Measurements from ENCODE around the gene SLC39A10. TPM values are rescaled to one million over a fixed set of nuclear protein-coding genes. Genes with fewer than 3 reads are reported as not detected.

SLC39A10 gene
- total and polyA plus RNA-seq, 2 of the 4 experiments (the other 2 are of a cell fraction) = 17.6 to 64.7 TPM

DNA sequence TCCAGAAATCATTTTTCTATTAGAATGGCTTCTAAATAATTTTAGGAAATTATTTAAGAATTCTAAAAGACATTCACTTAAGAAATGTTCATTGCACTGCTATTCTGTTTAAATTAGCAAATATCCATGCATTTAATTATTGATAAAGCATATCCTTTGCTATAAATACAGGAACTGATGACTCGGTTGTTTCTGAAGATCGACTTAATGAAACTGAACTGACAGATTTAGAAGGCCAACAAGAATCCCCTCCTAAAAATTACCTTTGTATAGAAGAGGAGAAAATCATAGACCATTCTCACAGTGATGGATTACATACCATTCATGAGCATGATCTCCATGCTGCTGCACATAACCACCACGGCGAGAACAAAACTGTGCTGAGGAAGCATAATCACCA lies 59.4 kb downstream of the SLC39A10 start:
- Histone ChIP-seq H4K8ac (ENCODE audit: low read depth in 2 of 2, low read length in 2 of 2) (no peak overlapping the region), H3K4me2 (ENCODE audit: low read depth, low read length) (no peak overlapping the region), H4K91ac (ENCODE audit: insufficient read depth, low read depth, low read length) (no peak overlapping the region), H3K27ac (ENCODE audit: insufficient read depth, low read length) (no peak overlapping the region; the same call in 1 of the 2 replicates), H3K36me3 (ENCODE audit: control insufficient read depth, insufficient read depth, low read length) (peaks cover 17% of the 10 kb centered on the region), H4K5ac (ENCODE audit: low read depth, low read length) (peak overlapping the region; percentile 69), H3K56ac (ENCODE audit: extremely low read depth, insufficient read depth, low read length) (no peak overlapping the region), H3K27me3 (ENCODE audit: control insufficient read depth, insufficient read depth, low read length) (no peaks in the 10 kb centered on the region), H2BK5ac (ENCODE audit: low read depth, low read length, poor library complexity, severe bottlenecking) (no peak overlapping the region), H3K79me1 (ENCODE audit: low read depth in 1 of 2, low read length in 2 of 2) (peaks cover 13% of the 10 kb centered on the region in 2 experiments), H2AK5ac (ENCODE audit: low read depth, low read length) (no peak overlapping the region), H2BK20ac (ENCODE audit: low read depth, low read length) (no peak overlapping the region), H3K23ac (ENCODE audit: low read depth, low read length) (0 out of 2 replicates have a peak overlapping the region, but pooled peaks have one; percentile 40), H4K20me1 (ENCODE audit: insufficient read depth, low read length) (no peaks in the 10 kb centered on the region), H3K9ac (ENCODE audit: low read depth, low read length) (no peak overlapping the region), H3K9me1 (ENCODE audit: insufficient read depth, low read length) (peaks cover 3% of the 10 kb centered on the region; the same call in 1 of the 2 replicates), H2AFZ (replicated peaks; ENCODE audit: low read length, poor library complexity) (no peak overlapping the region), H3K4me3 (ENCODE audit: insufficient read depth, low read depth, low read length) (no peak overlapping the region), H3K18ac (ENCODE audit: low read depth, low read length) (no peak overlapping the region), H2BK120ac (ENCODE audit: low read depth, low read length) (no peak overlapping the region; the same call in 1 of the 2 replicates), H3K4me1 (ENCODE audit: control insufficient read depth, insufficient read depth, low read length) (peaks cover 3% of the 10 kb centered on the region; the same call in 1 of the 2 replicates), H3K4ac (ENCODE audit: low read depth, low read length) (no peak overlapping the region; the same call in 1 of the 2 replicates), H3K14ac (replicated peaks; ENCODE audit: low read depth, low read length) (no peak overlapping the region), H2BK15ac (ENCODE audit: low read depth, low read length) (no peak overlapping the region), H2AK9ac (replicated peaks; ENCODE audit: low read depth, low read length, poor library complexity) (no peak overlapping the region), H3K9me3 (ENCODE audit: control insufficient read depth, insufficient read depth, low read length) (no peaks in the 10 kb centered on the region)
- intact Hi-C loops (cut with micrococcal nuclease) (no loop called here), dilution Hi-C loops (cut with HindIII; ENCODE audit: low sequenced_read_pairs, unreplicated experiment) (no loop called here), in situ Hi-C loops (cut with MboI; ENCODE audit: low sequenced_read_pairs) (no loop called here)
- no TSS peak for BruUV-seq (replicated peaks)
- ATAC-seq (ENCODE audit: low read depth) (no peak), DNase-seq (no peak)
- ChIA-PET CTCF (no interaction called here), POLR2A (ENCODE audit: unreplicated experiment) (no interaction called here)
- TF ChIP-seq, protein P1, sequence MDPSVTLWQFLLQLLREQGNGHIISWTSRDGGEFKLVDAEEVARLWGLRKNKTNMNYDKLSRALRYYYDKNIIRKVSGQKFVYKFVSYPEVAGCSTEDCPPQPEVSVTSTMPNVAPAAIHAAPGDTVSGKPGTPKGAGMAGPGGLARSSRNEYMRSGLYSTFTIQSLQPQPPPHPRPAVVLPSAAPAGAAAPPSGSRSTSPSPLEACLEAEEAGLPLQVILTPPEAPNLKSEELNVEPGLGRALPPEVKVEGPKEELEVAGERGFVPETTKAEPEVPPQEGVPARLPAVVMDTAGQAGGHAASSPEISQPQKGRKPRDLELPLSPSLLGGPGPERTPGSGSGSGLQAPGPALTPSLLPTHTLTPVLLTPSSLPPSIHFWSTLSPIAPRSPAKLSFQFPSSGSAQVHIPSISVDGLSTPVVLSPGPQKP (IDR thresholded peaks at IDR 0.05; ENCODE audit: borderline replicate concordance, low read depth, low read length) = no peak
- TF ChIP-seq RAD21 (IDR thresholded peaks at IDR 0.05; ENCODE audit: low read length) = no peak
- TF ChIP-seq CTCF (conservative IDR thresholded peaks at IDR 0.05; ENCODE audit: low read depth, low read length) = no peak
- TF ChIP-seq MAFK (IDR thresholded peaks at IDR 0.05; ENCODE audit: low read depth, low read length) = peak; percentile 54; the same call in 1 of the 2 replicates
- no peak for TF ChIP-seq MAZ (IDR thresholded peaks at IDR 0.05; ENCODE audit: borderline replicate concordance, low read depth, low read length)
- TF ChIP-seq SMC3 (IDR thresholded peaks at IDR 0.05; ENCODE audit: low read depth, low read length) = no peak
- no CpG with 5 or more reads among the region's 4 CpGs for WGBS, 2 experiments (ENCODE audit: extremely low coverage in 2 of 2, insufficient read length in 1 of 2)

All from IMR-90 (cell line).